Aorta (tissue), 5 donors: Measurements from ENCODE around the gene BRDT. TPM values are rescaled to one million over a fixed set of nuclear protein-coding genes. Genes with fewer than 3 reads are reported as not detected.
"Not testable (repeated sequence)": the region's sequence is repeated elsewhere in the genome, so short reads cannot be mapped to it uniquely, and the experiment has no call there.

Source experiments
- ATAC-seq: fragments of 200-7000 bp; cut with Tn5 transposase; one replicate; pipeline ENCODE4 v1.9.1; 2022; ENCODE audit warnings: moderate library complexity; ENCODE audit not compliant: low FRiP score
- DNase-seq, 2 donors: peaks; one replicate each; pipeline ENCODE4 v3.0.0-alpha.2; 2020
- H3K27ac ChIP-seq, 2 donors: one replicate each; pipeline ENCODE4 v1.5.1; 2013; ENCODE audit warnings: low read length in 2 of 2, mild to moderate bottlenecking in 2 of 2, moderate library complexity in 2 of 2, control low read depth in 1 of 2, inconsistent platforms in 1 of 2, low read depth in 1 of 2
- H3K27me3 ChIP-seq, 2 donors: one replicate each; pipeline ENCODE4 v1.6.1; 2013; ENCODE audit warnings: control low read depth in 1 of 2, low read length in 1 of 2, mild to moderate bottlenecking in 1 of 2, moderate library complexity in 1 of 2; ENCODE audit not compliant: insufficient read depth in 2 of 2, control insufficient read depth in 1 of 2
- H3K36me3 ChIP-seq, 2 donors: one replicate each; pipeline ENCODE4 v1.6.1; 2013; ENCODE audit warnings: control low read depth in 1 of 2, low read length in 1 of 2, mild to moderate bottlenecking in 1 of 2; ENCODE audit not compliant: insufficient read depth in 2 of 2, control insufficient read depth in 1 of 2
- H3K4me1 ChIP-seq, 2 donors: one replicate each; pipeline ENCODE4 v1.6.1; 2013; ENCODE audit warnings: low read length in 2 of 2, control low read depth in 1 of 2, mild to moderate bottlenecking in 1 of 2, moderate library complexity in 1 of 2; ENCODE audit not compliant: insufficient read depth in 2 of 2, control insufficient read depth in 1 of 2
- H3K4me3 ChIP-seq, 2 donors: one replicate each; pipeline ENCODE4 v1.5.1; 2013; ENCODE audit warnings: low read length in 2 of 2, control low read depth in 1 of 2, mild to moderate bottlenecking in 1 of 2
- H3K9me3 ChIP-seq: one replicate; pipeline ENCODE4 v1.6.1; 2013; ENCODE audit warnings: mild to moderate bottlenecking, low read length; ENCODE audit not compliant: control insufficient read depth
- WGBS, 2 donors: extraction: QIAGEN DNeasy Blood & Tissue Kit; methylation state at CpG; one replicate each; pipeline ENCODE4 v1.1.7; 2013; 5-methylcytosine and 5-hydroxymethylcytosine counted together
- intact Hi-C, 2 donors: fragments of 100-400 bp; cut with DNase I; formaldehyde crosslinking; loops; one replicate each; pipeline versions ENCODE4 v1.14.2 to v1.15.0; 2022
- polyA plus RNA-seq, 2 donors: library from polyadenylated mRNA; stranded (reverse); fragments of 200-250 nt; gene quantifications; one replicate each; pipeline ENCODE4 v1.2.3, GENCODE V29; 2013
- total RNA-seq, 2 donors: library from RNA; stranded (reverse); fragmentation: NEBNext Ultra II Directional; extraction: Animal tissue kit (Norgen Biotek cat#: 25700); gene quantifications; one replicate each; pipeline ENCODE4 v1.2.1, GENCODE V29; 2021
- donor health status: healthy with polysubstance abuse.
- donor health status: Bipolar disorder and iron deficiency.
- donor health status: DM: no; HTN: no; CAD: no.
- donor health status: DM: no; HTN: no; CAD: no.
- donor health status: DM: yes; HTN: yes; CAD: no.

The BRDT gene
- total and polyA plus RNA-seq, 4 donors, result not detected

DNA sequence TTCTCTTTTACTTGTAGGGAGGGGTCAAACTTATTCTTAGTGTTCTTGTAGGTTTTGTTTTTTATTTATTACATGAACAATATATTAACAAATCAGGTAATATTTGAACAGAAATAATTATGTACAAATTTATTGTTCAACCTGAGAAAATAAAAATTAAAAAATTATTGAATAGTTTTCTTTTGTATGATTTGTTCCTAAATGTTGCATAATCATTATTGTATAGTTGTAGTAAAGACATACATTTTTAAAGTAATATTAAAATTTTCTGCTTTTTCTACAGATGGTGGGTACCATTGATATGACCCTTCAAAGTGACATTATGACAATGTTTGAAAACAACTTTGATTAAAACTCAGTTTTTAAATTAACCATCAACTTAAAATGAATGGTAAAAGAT lies 64.7 kb downstream of the BRDT start:
- intact Hi-C loops, result no loop called here
- DNase-seq (no peak), ATAC-seq (no peak)
- H3K27ac ChIP-seq, result no peak overlapping the region
- H3K4me3 ChIP-seq, result no peak overlapping the region
- no peaks in the 10 kb centered on the region for H3K4me1 ChIP-seq
- H3K27me3 ChIP-seq, result no peaks in the 10 kb centered on the region
- H3K9me3 ChIP-seq, result no peaks in the 10 kb centered on the region
- H3K36me3 ChIP-seq, result no peaks in the 10 kb centered on the region

DNA sequence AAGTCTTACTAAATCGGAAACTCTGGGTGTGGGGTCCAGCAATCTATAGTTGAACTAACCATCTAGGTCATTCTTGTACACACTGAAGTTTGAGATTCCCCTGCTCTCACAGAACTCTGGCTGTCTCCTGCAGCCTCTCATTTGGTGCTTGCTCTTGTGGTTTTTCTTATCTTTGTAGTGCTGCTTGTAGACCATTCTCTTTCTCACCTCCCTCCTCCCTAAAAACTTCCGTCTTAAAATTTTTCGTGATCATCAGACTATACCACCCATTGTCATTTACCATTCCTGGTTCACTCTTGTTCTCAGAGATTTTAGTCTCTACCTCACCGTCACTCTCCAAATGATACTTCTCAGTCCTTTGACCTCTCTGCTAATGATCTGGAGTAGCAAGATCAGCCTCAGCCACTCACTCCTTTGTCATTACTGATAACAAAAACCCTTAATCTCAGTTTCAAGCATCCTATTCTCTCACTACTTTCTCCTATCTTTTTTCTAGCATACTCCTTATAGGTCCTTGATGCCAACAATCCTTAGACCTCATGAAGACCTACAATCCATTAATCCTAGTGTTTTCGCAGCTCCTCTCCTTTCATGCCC lies 67.6 kb downstream of the BRDT start:
- Histone ChIP-seq H3K4me3 (no peak overlapping the region), H3K27me3 (no peaks in the 10 kb centered on the region), H3K27ac (no peak overlapping the region), H3K9me3 (no peaks in the 10 kb centered on the region), H3K4me1 (no peaks in the 10 kb centered on the region), H3K36me3 (no peaks in the 10 kb centered on the region)
- ATAC-seq (no peak), DNase-seq (no peak)
- 82 to 87% methylated on average over 5 of the region's 5 CpGs for WGBS, 2 donors
- intact Hi-C loops, result no loop called here

DNA sequence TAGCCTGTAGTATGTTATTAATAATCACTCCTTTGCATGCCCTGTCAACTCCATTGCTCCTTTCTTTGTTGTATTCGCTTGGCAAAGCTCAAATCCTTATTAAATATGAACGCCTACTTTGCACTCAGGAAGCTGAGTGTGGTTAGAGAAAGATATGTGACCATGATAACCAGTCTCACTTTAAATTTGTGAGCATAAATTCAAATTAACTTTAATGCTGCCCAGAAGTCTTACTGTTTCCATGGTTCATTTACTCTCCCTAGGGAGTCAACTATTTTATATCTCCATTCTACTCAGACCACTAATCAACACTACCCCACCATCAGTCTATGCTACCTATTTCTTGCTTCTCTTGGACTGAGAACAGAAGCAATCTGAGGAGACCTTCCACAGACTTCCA lies 68.5 kb downstream of the BRDT start:
- Histone ChIP-seq H3K4me1 (no peaks in the 10 kb centered on the region), H3K27me3 (no peaks in the 10 kb centered on the region), H3K4me3 (no peak overlapping the region), H3K9me3 (no peaks in the 10 kb centered on the region), H3K36me3 (no peaks in the 10 kb centered on the region), H3K27ac (no peak overlapping the region)
- WGBS, 2 donors, result 72 to 77% methylated on average over 2 of the region's 2 CpGs
- intact Hi-C loops, result no loop called here
- ATAC-seq, result no peak
- DNase-seq, result no peak

DNA sequence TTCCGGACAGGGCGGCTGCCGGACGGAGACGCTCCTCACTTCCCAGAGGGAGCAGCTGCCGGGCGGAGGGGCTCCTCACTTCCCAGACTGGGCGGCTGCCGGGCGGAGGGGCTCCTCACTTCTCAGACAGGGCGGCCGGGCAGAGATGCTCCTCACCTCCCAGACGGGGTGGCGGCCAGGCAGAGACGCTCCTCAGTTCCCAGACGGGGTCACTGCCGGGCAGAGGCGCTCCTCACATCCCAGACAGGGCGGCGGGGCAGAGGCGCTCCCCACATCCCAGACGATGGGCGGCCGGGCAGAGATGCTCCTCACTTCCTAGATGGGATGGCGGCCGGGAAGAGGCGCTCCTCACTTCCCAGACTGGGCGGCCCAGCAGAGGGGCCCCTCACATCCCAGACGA lies 76.8 kb downstream of the BRDT start:
- H3K27ac ChIP-seq, intact Hi-C loops, H3K36me3 ChIP-seq, H3K4me1 ChIP-seq, H3K27me3 ChIP-seq, H3K9me3 ChIP-seq, ATAC-seq, DNase-seq, H3K4me3 ChIP-seq: not testable (repeated sequence)
- WGBS, 2 donors, result 97 to 98% methylated on average over 12 to 29 of the region's 29 CpGs

DNA sequence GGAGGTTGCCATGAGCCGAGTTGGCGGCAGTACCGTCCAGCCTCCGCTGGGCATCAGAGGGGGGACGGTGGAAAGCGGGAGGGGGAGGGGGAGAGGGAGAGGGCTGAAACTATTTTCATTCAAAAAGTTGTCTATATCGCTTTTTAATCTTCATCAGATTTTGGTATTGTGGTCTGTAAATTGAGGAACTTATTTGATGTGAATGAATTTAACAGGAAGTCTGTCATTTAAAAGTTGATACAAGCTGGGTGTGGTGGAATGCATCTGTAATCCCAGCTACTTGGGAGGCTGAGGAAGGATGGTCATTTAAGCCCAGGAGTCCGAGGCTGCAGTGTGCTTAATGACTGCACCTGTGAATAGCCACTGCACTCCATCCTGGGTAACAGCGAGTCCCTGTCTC lies 77.6 kb downstream of the BRDT start:
- H3K27ac ChIP-seq, result no peak overlapping the region
- DNase-seq, result no peak
- H3K27me3 ChIP-seq, result no peaks in the 10 kb centered on the region
- no peaks in the 10 kb centered on the region for H3K36me3 ChIP-seq
- 91 to 92% methylated on average over 9 of the region's 9 CpGs for WGBS, 2 donors
- no peak for ATAC-seq
- no peaks in the 10 kb centered on the region for H3K4me1 ChIP-seq
- intact Hi-C loops, result no loop called here
- H3K9me3 ChIP-seq, result no peaks in the 10 kb centered on the region
- H3K4me3 ChIP-seq, result no peak overlapping the region

DNA sequence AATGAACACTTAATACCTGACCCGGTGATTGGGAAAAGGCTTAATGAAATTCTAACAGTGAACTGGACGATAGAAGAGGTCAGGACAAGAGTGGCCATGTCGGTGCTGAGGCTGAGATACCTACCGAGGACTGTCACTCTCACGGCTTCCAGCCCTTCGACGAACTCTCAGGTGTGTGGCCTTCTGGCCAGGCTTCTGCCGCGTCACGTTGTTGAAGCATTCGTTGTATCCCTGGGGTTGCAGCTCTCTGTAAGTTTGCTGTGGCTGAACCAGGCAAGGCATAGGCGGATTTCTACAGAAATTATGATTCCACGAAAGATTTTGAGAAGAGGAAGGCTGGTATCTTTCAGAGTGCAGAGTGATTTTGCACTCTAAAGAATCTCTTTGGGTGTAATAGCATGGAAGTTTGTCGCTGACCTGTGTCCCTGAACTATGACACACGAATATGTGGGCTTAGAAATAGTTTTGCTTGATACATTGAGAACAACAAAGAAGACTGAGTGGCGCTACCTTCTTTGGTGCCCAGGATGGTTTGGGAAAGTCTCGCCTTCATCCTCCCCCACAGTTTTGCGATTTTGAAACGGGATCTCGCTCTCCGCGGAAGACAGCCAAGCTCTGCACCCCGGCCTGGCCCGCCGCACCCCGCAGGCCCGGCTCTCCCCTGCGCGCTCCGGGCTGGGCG lies 80.2 kb downstream of the BRDT start:
- H3K27me3 ChIP-seq, result no peaks in the 10 kb centered on the region
- WGBS, 2 donors, result 35 to 36% methylated on average over 31 of the region's 31 CpGs
- H3K4me1 ChIP-seq, result no peaks in the 10 kb centered on the region
- H3K27ac ChIP-seq, result no peak overlapping the region
- ATAC-seq, result no peak
- peak overlapping the region; percentile 42 to 56 for H3K4me3 ChIP-seq
- intact Hi-C loops, result no loop called here
- no peaks in the 10 kb centered on the region for H3K36me3 ChIP-seq
- DNase-seq, result no peak
- no peaks in the 10 kb centered on the region for H3K9me3 ChIP-seq

DNA sequence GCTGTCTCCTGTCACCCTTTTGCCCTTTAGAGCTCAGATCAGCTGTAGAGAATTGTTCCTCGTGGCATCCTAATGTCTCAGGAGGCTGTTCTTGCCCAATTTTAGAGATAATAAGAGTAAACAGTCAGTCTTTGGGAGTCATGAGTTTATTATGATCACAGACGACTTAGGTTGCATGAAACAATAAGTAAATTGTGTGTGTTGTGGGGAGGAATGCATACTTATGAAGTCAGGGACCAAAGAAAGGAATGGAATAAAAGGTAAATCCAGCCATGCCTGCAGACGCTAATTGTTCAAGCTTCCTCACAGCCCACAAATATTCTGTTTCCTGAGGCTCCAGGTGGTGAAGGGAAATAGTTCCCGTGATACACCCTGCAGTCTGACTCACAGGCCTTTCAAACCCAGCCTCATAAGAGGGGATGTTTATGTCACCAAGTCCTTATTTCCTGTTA lies 81.5 kb downstream of the BRDT start:
- DNase-seq (no peak), ATAC-seq (no peak)
- no peaks in the 10 kb centered on the region for H3K36me3 ChIP-seq
- no peaks in the 10 kb centered on the region for H3K27me3 ChIP-seq
- intact Hi-C loops, result no loop called here
- 74 to 76% methylated on average over 4 of the region's 4 CpGs for WGBS, 2 donors
- no peaks in the 10 kb centered on the region for H3K4me1 ChIP-seq
- no peaks in the 10 kb centered on the region for H3K9me3 ChIP-seq
- no peak overlapping the region for H3K27ac ChIP-seq
- no peak overlapping the region for H3K4me3 ChIP-seq

DNA sequence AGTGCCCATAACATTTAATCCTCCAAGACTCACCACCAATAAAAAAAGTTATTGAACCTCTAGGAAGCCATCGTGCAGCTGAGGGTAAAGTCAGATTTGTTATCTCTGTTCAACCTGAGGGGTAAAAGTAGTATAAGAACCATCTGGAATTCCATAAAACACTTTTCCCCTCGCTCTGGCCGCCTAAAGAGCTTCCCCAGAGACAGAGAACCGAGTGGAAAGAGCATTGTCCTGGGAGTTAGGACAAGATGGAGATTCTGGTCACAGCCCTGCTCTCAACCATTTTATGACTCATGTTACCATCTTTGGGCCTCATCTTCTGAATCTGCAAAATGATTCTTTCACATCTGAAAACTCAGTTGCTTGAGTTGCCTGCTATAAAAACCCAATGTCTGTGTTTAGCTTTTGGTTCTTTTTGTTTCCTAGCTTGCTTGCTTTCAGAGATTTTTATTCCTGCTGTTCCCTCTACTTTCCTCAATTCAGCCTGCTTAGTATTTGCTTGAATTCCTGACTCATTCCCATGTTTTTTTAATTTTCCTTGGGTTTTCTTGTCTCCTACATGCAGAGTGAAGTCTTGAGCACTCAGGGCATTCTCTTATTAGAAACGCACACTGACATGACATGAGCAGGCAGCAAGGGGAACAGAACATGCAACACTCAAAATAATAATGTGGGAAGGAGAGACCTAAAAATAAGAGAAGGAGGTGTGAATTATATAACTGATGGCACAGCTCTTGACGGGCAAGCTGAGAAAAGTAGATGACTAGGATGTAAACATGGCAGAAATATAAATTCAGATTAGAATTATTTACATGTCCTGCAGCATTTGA lies 82.3 kb downstream of the BRDT start:
- H3K4me1 ChIP-seq, result no peaks in the 10 kb centered on the region
- H3K36me3 ChIP-seq, result no peaks in the 10 kb centered on the region
- H3K27ac ChIP-seq, result no peak overlapping the region
- no peaks in the 10 kb centered on the region for H3K27me3 ChIP-seq
- intact Hi-C loops, result no loop called here
- H3K4me3 ChIP-seq, result no peak overlapping the region
- WGBS, 2 donors, result 73 to 77% methylated on average over 6 of the region's 6 CpGs
- no peak for ATAC-seq
- no peaks in the 10 kb centered on the region for H3K9me3 ChIP-seq
- no peak for DNase-seq

DNA sequence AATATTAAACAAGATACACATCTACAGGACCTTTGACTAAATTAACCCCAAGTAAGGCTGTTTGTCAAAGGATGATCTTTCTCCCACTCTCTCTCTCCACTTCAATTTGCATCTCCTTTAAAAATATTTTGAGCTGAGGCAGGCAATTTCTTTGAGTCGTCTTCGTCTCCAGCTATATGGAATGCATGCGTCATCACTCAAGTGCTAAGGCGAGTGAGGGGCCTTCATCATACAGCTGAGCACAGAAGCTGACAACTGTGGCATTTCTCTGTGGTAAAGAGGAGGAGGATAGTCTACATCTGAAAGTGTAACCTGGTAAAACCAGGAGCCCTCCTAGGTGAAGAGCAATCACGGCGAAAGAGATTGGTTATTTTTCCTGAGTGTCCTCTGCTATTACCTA lies 88.2 kb downstream of the BRDT start:
- intact Hi-C loops, result no loop called here

More for the DNA sequence above, 88.2 kb downstream of the BRDT start:
- no peaks in the 10 kb centered on the region for H3K36me3 ChIP-seq
- WGBS, 2 donors, result 41 to 51% methylated on average over 6 of the region's 6 CpGs
- H3K9me3 ChIP-seq, result no peaks in the 10 kb centered on the region
- no peak for DNase-seq
- no peak for ATAC-seq
- no peaks in the 10 kb centered on the region for H3K4me1 ChIP-seq
- H3K4me3 ChIP-seq, result no peak overlapping the region
- H3K27me3 ChIP-seq, result no peaks in the 10 kb centered on the region
- no peak overlapping the region for H3K27ac ChIP-seq
